Naive thymus-derived CD4-positive, alpha-beta T cell (primary cell): Measurements from ENCODE around the gene LIG1. TPM values are rescaled to one million over a fixed set of nuclear protein-coding genes. Genes with fewer than 3 reads are reported as not detected.

Experiments used
- ATAC-seq: fragments of 150-1000 bp; cut with Tn5 transposase; 2 replicates; pipeline ENCODE4 v1.10.0; 2021; ENCODE audit warnings: mild to moderate bottlenecking, moderate library complexity
- CTCF ChIA-PET: fragments of 350-600 bp; sonication (Branson Sonifier 250); formaldehyde crosslinking; loops from one replicate; lab custom pipeline; 2021; ENCODE audit warnings: antibody characterized with exemption; lab: Charles Lee
- POLR2A ChIA-PET: fragments of 350-600 bp; sonication (Branson Sonifier 250); formaldehyde crosslinking; loops from one replicate; lab custom pipeline; 2021; ENCODE audit warnings: antibody characterized with exemption, inconsistent platforms; lab: Charles Lee
- DNase-seq, 9 donors: peaks; one replicate each; pipeline versions ENCODE4 v3.0.0 to v3.0.0-alpha.2; 2020 to 2022; ENCODE audit warnings: mixed read lengths in 1 of 9
- H3K27ac ChIP-seq: one replicate; pipeline ENCODE4 v1.7.0; 2013; ENCODE audit warnings: mild to moderate bottlenecking, low read depth, low read length, moderate library complexity
- H3K27me3 ChIP-seq, 2 donors: one replicate each; pipeline ENCODE4 v1.7.0; 2013; ENCODE audit warnings: low read length in 2 of 2, mild to moderate bottlenecking in 2 of 2, moderate library complexity in 2 of 2; ENCODE audit not compliant: control insufficient read depth in 2 of 2, insufficient read depth in 2 of 2
- H3K36me3 ChIP-seq, 3 experiments: 1 replicate in 2 of 3; 2 replicates in 1 of 3; pipeline ENCODE4 v1.7.0; 2013; ENCODE audit warnings: low read length in 3 of 3, mild to moderate bottlenecking in 3 of 3, moderate library complexity in 1 of 3; ENCODE audit not compliant: insufficient read depth in 3 of 3, control insufficient read depth in 2 of 3
- H3K4me1 ChIP-seq, 2 donors: one replicate each; pipeline ENCODE4 v1.7.0; 2013; ENCODE audit warnings: low read length in 2 of 2, mild to moderate bottlenecking in 2 of 2, moderate library complexity in 1 of 2; ENCODE audit not compliant: control insufficient read depth in 2 of 2, insufficient read depth in 2 of 2
- H3K4me3 ChIP-seq: 2 replicates; pipeline ENCODE4 v1.7.0; 2013; ENCODE audit warnings: mild to moderate bottlenecking, low read length
- H3K9me3 ChIP-seq, 3 experiments: 1 replicate in 2 of 3; 2 replicates in 1 of 3; pipeline ENCODE4 v1.7.0; 2013; ENCODE audit warnings: low read length in 3 of 3; ENCODE audit not compliant: control insufficient read depth in 2 of 3
- H3K27ac Mint-ChIP-seq, 9 donors: one replicate each; pipeline ENCODE4 v1.8.0; 2020 to 2022; ENCODE audit warnings: mixed read lengths in 9 of 9, mild to moderate bottlenecking in 8 of 9, moderate library complexity in 5 of 9, inconsistent platforms in 2 of 9
- H3K27me3 Mint-ChIP-seq, 5 donors: one replicate each; pipeline ENCODE4 v1.8.0; 2021 to 2022; ENCODE audit warnings: mixed read lengths in 5 of 5, mild to moderate bottlenecking in 1 of 5
- H3K36me3 Mint-ChIP-seq, 5 donors: one replicate each; pipeline ENCODE4 v1.8.0; 2020 to 2022; ENCODE audit warnings: mixed read lengths in 5 of 5, mild to moderate bottlenecking in 3 of 5, inconsistent platforms in 1 of 5
- H3K4me1 Mint-ChIP-seq, 7 donors: one replicate each; pipeline ENCODE4 v1.8.0; 2020 to 2022; ENCODE audit warnings: mixed read lengths in 7 of 7, mild to moderate bottlenecking in 3 of 7, inconsistent platforms in 1 of 7
- H3K4me3 Mint-ChIP-seq, 10 donors: one replicate each; pipeline ENCODE4 v1.8.0; 2020 to 2022; ENCODE audit warnings: mild to moderate bottlenecking in 10 of 10, mixed read lengths in 10 of 10, moderate library complexity in 6 of 10, inconsistent platforms in 2 of 10
- H3K9me3 Mint-ChIP-seq, 11 donors: one replicate each; pipeline ENCODE4 v1.8.0; 2020 to 2022; ENCODE audit warnings: mixed read lengths in 11 of 11, mild to moderate bottlenecking in 4 of 11, inconsistent platforms in 1 of 11, moderate library complexity in 1 of 11
- intact Hi-C, 2 donors: fragments of 100-400 bp; cut with micrococcal nuclease; formaldehyde crosslinking; loops; one replicate each; pipeline ENCODE4 v1.15.1; 2023
- polyA plus RNA-seq, 2 donors: library from polyadenylated mRNA; unstranded; fragments of 300-500 nt; fragmentation: Illumina TruSeq; gene quantifications; one replicate each; pipeline ENCODE4 v1.2.3, GENCODE V29; 2021
- total RNA-seq, 6 experiments: library from RNA in 5 of 6; stranded (reverse) in 5 of 6; gene quantifications; 1 replicate in 5 of 6; 2 replicates in 1 of 6; pipeline ENCODE4 v1.2.3 and lab custom pipeline; 2021 to 2026

LIG1 gene
- total and polyA plus RNA-seq, 7 experiments from 2014 or later, result 38.1 to 134 (median 103) TPM

GRCh38 chr19:48186541-48186991, 16.4 kb upstream of the LIG1 start:
- Mint-ChIP-seq H3K9me3 (peaks cover 0 to 8% (median 2%) of the 10 kb centered on the region in 11 donors), H3K4me1 (peaks cover 0 to 5% (median 0%) of the 10 kb centered on the region in 7 donors), H3K36me3 (peaks cover 0 to 27% (median 17%) of the 10 kb centered on the region in 5 donors), H3K27me3 (no peaks in the 10 kb centered on the region), H3K4me3 (no peak overlapping the region), H3K27ac (no peak overlapping the region)
- DNase-seq (no peak), ATAC-seq (no peak)
- H3K27ac ChIP-seq, result no peak overlapping the region
- peaks cover 0 to 7% (median 0%) of the 10 kb centered on the region in 3 experiments for H3K9me3 ChIP-seq
- intact Hi-C loops, result no loop called here
- no peak overlapping the region for H3K4me3 ChIP-seq
- POLR2A ChIA-PET, result interaction anchor here (0.6 to 0.7 kb wide), 2 partner anchors 157 to 1299 kb away, joined by 3 to 7 read pairs; no protein-coding TSS in a partner anchor
- H3K4me1 ChIP-seq, result no peaks in the 10 kb centered on the region
- CTCF ChIA-PET, result interaction anchor here (0.6 kb wide), 1 partner anchor 81 kb away, joined by 3 read pairs; no protein-coding TSS in a partner anchor
- no peaks in the 10 kb centered on the region for H3K36me3 ChIP-seq
- H3K27me3 ChIP-seq, result no peaks in the 10 kb centered on the region

- Mint-ChIP-seq H3K36me3 (peaks cover 0 to 31% (median 22%) of the 10 kb centered on the region in 5 donors), H3K27me3 (no peaks in the 10 kb centered on the region), H3K27ac (peak overlapping the region in 1 of 9 donors; percentile 36), H3K9me3 (peaks cover 0 to 14% (median 7%) of the 10 kb centered on the region in 11 donors), H3K4me3 (no peak overlapping the region), H3K4me1 (peaks cover 0 to 5% (median 0%) of the 10 kb centered on the region in 7 donors)
- Histone ChIP-seq H3K27ac (no peak overlapping the region), H3K4me1 (no peaks in the 10 kb centered on the region), H3K36me3 (no peaks in the 10 kb centered on the region), H3K9me3 (peaks cover 0 to 11% (median 0%) of the 10 kb centered on the region in 3 experiments), H3K27me3 (no peaks in the 10 kb centered on the region), H3K4me3 (no peak overlapping the region)
- intact Hi-C loops, result no loop called here
- CTCF ChIA-PET, result no interaction called here
- no peak for DNase-seq
- POLR2A ChIA-PET, result interaction anchor here (0.7 kb wide), 1 partner anchor 17 kb away, joined by 3 read pairs; no protein-coding TSS in a partner anchor
- no peak for ATAC-seq
These were observed 15.9 kb upstream of the LIG1 start for GRCh38 chr19:48186015-48186414.

- no peak for ATAC-seq
- Mint-ChIP-seq H3K4me1 (peaks cover 0 to 3% (median 0%) of the 10 kb centered on the region in 7 donors), H3K27me3 (no peaks in the 10 kb centered on the region), H3K36me3 (peaks cover 0 to 34% (median 16%) of the 10 kb centered on the region in 5 donors), H3K4me3 (no peak overlapping the region), H3K9me3 (peaks cover 0 to 16% (median 7%) of the 10 kb centered on the region in 11 donors), H3K27ac (no peak overlapping the region)
- CTCF ChIA-PET, result interaction anchor here (0.6 kb wide), 1 partner anchor 390 kb away, joined by 3 read pairs; no protein-coding TSS in a partner anchor
- Histone ChIP-seq H3K4me3 (no peak overlapping the region), H3K27ac (no peak overlapping the region), H3K27me3 (no peaks in the 10 kb centered on the region), H3K9me3 (peaks cover 0 to 11% (median 0%) of the 10 kb centered on the region in 3 experiments), H3K36me3 (no peaks in the 10 kb centered on the region), H3K4me1 (no peaks in the 10 kb centered on the region)
- intact Hi-C loops, result no loop called here
- POLR2A ChIA-PET, result interaction anchor here (0.7 kb wide), 2 partner anchors 674 to 1148 kb away, joined by 3 to 5 read pairs; no protein-coding TSS in a partner anchor
- DNase-seq, result no peak
These were observed 13.2 kb upstream of the LIG1 start for GRCh38 chr19:48183356-48183755.

- no peak overlapping the region for H3K4me3 ChIP-seq
- H3K27ac ChIP-seq, result no peak overlapping the region
- no peaks in the 10 kb centered on the region for H3K27me3 ChIP-seq
- ChIA-PET POLR2A (no interaction called here), CTCF (interaction anchor here (0.6 kb wide), 1 partner anchor 1468 kb away, joined by 5 read pairs; no protein-coding TSS in a partner anchor)
- Mint-ChIP-seq H3K36me3 (peaks cover 0 to 26% (median 17%) of the 10 kb centered on the region in 5 donors), H3K27ac (no peak overlapping the region), H3K27me3 (no peaks in the 10 kb centered on the region), H3K4me1 (no peaks in the 10 kb centered on the region), H3K4me3 (no peak overlapping the region), H3K9me3 (peaks cover 0 to 16% (median 7%) of the 10 kb centered on the region in 11 donors)
- ATAC-seq (no peak), DNase-seq (no peak)
- peaks cover 0 to 11% (median 0%) of the 10 kb centered on the region in 3 experiments for H3K9me3 ChIP-seq
- H3K4me1 ChIP-seq, result no peaks in the 10 kb centered on the region
- intact Hi-C loops, result no loop called here
- no peaks in the 10 kb centered on the region for H3K36me3 ChIP-seq
These were observed 12.3 kb upstream of the LIG1 start for GRCh38 chr19:48182434-48182833.

GRCh38 chr19:48181505-48181904, 11.4 kb upstream of the LIG1 start:
- Histone ChIP-seq H3K9me3 (peaks cover 0 to 11% (median 0%) of the 10 kb centered on the region in 3 experiments), H3K4me3 (no peak overlapping the region), H3K4me1 (no peaks in the 10 kb centered on the region), H3K36me3 (no peaks in the 10 kb centered on the region), H3K27me3 (no peaks in the 10 kb centered on the region), H3K27ac (no peak overlapping the region)
- H3K27ac Mint-ChIP-seq, result no peak overlapping the region
- ATAC-seq, result no peak
- ChIA-PET POLR2A (no interaction called here), CTCF (no interaction called here)
- H3K4me1 Mint-ChIP-seq, result peaks cover 0 to under 1% (median 0%) of the 10 kb centered on the region in 7 donors
- H3K27me3 Mint-ChIP-seq, result no peaks in the 10 kb centered on the region
- peaks cover 0 to 32% (median 22%) of the 10 kb centered on the region in 5 donors for H3K36me3 Mint-ChIP-seq
- H3K4me3 Mint-ChIP-seq, result no peak overlapping the region
- peaks cover 0 to 16% (median 7%) of the 10 kb centered on the region in 11 donors for H3K9me3 Mint-ChIP-seq
- intact Hi-C loops, result no loop called here
- DNase-seq, result no peak

GRCh38 chr19:48176226-48176625, 6.1 kb upstream of the LIG1 start:
- CTCF ChIA-PET, result no interaction called here
- Mint-ChIP-seq H3K9me3 (peaks cover 0 to 4% (median 1%) of the 10 kb centered on the region in 11 donors), H3K36me3 (peaks cover 0 to 36% (median 24%) of the 10 kb centered on the region in 5 donors), H3K4me3 (no peak overlapping the region), H3K27ac (peak overlapping the region in 3 of 9 donors; percentile 71 to 80 (median 75)), H3K4me1 (peaks cover 3 to 24% (median 11%) of the 10 kb centered on the region in 7 donors), H3K27me3 (no peaks in the 10 kb centered on the region)
- H3K36me3 ChIP-seq, result peaks cover 0 to 21% (median 0%) of the 10 kb centered on the region in 3 experiments
- intact Hi-C loops, result no loop called here
- peaks cover 0 to under 1% (median 0%) of the 10 kb centered on the region in 3 experiments for H3K9me3 ChIP-seq
- no peak overlapping the region for H3K4me3 ChIP-seq
- ATAC-seq (no peak), DNase-seq (no peak)
- POLR2A ChIA-PET, result no interaction called here
- H3K27ac ChIP-seq, result no peak overlapping the region
- H3K4me1 ChIP-seq, result peaks cover 1 to 2% of the 10 kb centered on the region in 2 donors
- H3K27me3 ChIP-seq, result no peaks in the 10 kb centered on the region
